ACC112 (cell line): Measurements from ENCODE around the gene COL19A1.

ENCODE experiments used
- H2AFZ ChIP-seq: fragments of 200-600 bp; sonication (generic); one replicate; pipeline ENCODE4 v1.6.0; 2017; ENCODE audit warnings: antibody characterized with exemption, low read length; ENCODE audit not compliant: unreplicated experiment
- H3K27ac ChIP-seq: fragments of 200-600 bp; sonication (generic); 2 replicates; pipeline ENCODE4 v1.5.1; 2014; ENCODE audit warnings: low read depth, mild to moderate bottlenecking, antibody characterized with exemption, low read length, moderate library complexity
- H3K27me3 ChIP-seq: fragments of 200-600 bp; sonication (generic); 2 replicates; pipeline ENCODE4 v1.6.1; 2014; ENCODE audit warnings: mild to moderate bottlenecking, antibody characterized with exemption, low read length, moderate library complexity, mixed read lengths; ENCODE audit not compliant: insufficient read depth
- H3K36me3 ChIP-seq: fragments of 200-600 bp; sonication (generic); 2 replicates; pipeline ENCODE4 v1.6.1; 2016; ENCODE audit warnings: mild to moderate bottlenecking, antibody characterized with exemption, low read length, moderate library complexity, mixed read lengths; ENCODE audit not compliant: insufficient read depth
- H3K4me1 ChIP-seq: fragments of 200-600 bp; sonication (generic); one replicate; pipeline ENCODE4 v1.6.1; 2016; ENCODE audit warnings: low read length, mixed read lengths; ENCODE audit not compliant: insufficient read depth, unreplicated experiment, control insufficient read depth
- H3K4me3 ChIP-seq: fragments of 200-600 bp; sonication (generic); 2 replicates; pipeline ENCODE4 v1.5.1; 2014; ENCODE audit warnings: mild to moderate bottlenecking, low read depth, low read length
- H3K79me2 ChIP-seq: fragments of 200-600 bp; sonication (generic); one replicate; pipeline ENCODE4 v1.6.0; 2016; ENCODE audit warnings: low read length; ENCODE audit not compliant: control insufficient read depth, unreplicated experiment, insufficient read depth

Gene COL19A1

DNA sequence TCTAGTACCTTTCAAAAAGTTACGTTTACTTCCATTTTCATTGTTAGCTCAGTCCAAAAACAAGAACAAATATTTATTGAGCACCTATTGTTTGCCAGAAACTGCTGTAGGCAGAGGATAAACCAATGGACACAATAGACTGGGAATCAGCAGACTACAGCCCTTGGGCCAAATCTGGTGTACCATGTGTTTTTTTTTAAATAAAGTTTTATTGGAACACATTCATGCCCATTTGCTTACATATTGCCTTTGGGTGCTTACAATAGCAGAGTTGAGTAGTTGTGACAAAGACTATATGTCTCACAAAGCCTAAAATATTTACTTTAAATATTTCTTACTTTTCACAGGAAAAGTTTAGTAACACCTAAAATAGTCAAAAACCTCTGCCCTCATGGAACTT is 220.4 kb downstream of the COL19A1 start:
- no peak overlapping the region for H2AFZ ChIP-seq
- no peak overlapping the region for H3K27ac ChIP-seq
- no peaks in the 10 kb centered on the region for H3K36me3 ChIP-seq
- no peak overlapping the region for H3K4me3 ChIP-seq
- H3K4me1 ChIP-seq, result no peaks in the 10 kb centered on the region
- no peaks in the 10 kb centered on the region; the same call in 1 of the 2 replicates for H3K27me3 ChIP-seq
- H3K79me2 ChIP-seq, result no peaks in the 10 kb centered on the region

DNA sequence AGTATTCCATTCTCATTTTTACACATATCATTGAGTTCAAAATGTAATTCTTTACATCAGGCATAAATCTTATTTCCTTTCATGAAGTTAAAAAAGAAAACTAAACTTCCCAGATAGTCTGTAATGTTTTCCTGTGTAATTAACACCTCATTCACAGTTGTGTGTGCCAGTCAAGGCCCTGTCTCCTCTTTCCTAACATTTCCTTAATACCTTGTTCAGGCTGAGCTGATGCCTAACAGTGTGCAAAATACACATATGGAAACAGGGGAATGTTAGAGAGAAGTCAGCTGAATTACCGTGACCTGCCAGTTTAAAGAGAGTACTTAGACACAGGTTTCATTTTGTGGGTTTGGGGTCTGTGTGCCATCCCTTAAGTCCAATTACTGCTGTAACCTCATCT is 227.8 kb downstream of the COL19A1 start:
- Histone ChIP-seq H3K79me2 (no peaks in the 10 kb centered on the region), H3K4me3 (no peak overlapping the region), H3K4me1 (no peaks in the 10 kb centered on the region), H3K36me3 (no peaks in the 10 kb centered on the region), H2AFZ (no peak overlapping the region), H3K27ac (no peak overlapping the region), H3K27me3 (no peaks in the 10 kb centered on the region)

DNA sequence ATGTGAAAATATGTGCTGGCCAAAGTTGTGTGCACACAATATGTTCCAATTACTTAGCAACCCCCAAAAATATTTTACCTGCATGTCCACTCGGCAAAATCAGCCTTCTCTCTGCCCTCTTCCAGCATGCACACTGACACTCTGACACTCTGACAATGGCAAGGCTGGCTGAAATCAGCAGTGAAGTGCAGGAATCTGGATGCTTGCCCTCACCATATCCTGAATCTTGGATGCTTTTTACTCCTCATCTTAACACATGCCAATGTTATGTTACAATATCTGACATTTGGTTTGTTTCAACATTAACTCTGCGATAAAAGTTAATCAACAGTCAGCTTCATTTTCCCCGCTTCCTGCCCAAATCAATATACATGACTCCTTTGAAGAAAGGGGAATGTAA is 233.4 kb downstream of the COL19A1 start:
- Histone ChIP-seq H3K27me3 (no peaks in the 10 kb centered on the region), H3K36me3 (no peaks in the 10 kb centered on the region)

DNA sequence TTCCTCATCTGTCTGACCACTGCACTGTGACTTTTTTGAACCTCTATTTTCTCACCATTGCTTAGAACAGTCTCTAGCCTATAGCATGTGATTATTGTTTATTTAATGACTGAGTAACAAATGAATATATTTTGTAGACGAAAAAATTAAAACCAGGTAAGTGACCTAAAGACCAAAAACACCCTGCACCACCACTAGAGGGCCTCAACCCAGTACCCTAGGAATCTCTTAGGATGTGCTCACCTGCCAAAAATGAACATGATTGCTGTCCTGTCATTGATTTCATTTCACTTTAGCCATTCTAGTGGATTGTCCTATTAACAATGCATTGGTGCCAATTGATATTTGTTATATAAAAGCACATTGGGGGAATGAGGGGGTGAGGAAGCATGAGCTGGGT is 237.4 kb downstream of the COL19A1 start:
- no peak overlapping the region for H3K27ac ChIP-seq
- no peak overlapping the region for H3K4me3 ChIP-seq
- H3K27me3 ChIP-seq, result no peaks in the 10 kb centered on the region
- no peak overlapping the region for H2AFZ ChIP-seq
- H3K4me1 ChIP-seq, result no peaks in the 10 kb centered on the region
- no peaks in the 10 kb centered on the region for H3K79me2 ChIP-seq
- H3K36me3 ChIP-seq, result no peaks in the 10 kb centered on the region

More for the DNA sequence above, 233.4 kb downstream of the COL19A1 start:
- Histone ChIP-seq H3K4me1 (no peaks in the 10 kb centered on the region), H3K27ac (no peak overlapping the region), H3K4me3 (no peak overlapping the region), H3K79me2 (no peaks in the 10 kb centered on the region), H2AFZ (no peak overlapping the region)

DNA sequence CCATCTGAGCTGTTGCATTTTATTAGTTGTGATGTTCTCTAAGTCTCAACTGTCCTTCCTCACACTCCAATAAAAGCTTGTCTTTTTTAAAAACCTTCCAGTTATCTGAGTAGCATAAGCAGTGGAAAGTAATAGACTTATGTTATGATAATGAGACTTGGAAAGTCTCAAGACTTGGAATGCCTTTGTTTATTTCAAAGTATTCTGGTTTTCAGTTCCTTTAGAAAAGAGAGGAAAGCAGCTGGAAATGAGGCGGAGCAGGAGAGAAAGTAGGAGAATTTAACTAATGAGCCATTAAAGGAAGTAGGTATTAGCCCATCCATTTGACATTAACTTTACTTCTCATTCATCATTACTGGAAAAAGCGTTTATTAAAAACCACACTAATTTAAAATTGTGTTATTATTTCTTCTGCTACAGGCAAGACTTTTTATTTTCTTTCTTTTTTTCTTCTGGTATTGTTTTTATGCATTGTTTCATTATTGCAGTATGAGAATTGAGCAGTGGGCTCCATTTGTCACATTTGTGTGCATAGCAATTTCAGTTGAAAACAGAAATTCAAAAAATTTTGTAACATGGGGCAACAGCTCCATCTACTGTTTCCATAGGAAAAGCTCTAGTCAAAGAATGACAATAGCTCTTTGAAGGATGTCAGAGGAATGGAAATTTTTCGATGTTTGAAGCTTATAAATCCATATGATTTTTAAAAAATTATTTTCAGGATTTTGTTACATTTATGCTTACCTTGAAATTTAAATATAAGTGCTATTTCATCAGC is 241.7 kb downstream of the COL19A1 start:
- no peaks in the 10 kb centered on the region for H3K36me3 ChIP-seq
- H2AFZ ChIP-seq, result peak overlapping the region; percentile 33
- no peak overlapping the region for H3K27ac ChIP-seq

DNA sequence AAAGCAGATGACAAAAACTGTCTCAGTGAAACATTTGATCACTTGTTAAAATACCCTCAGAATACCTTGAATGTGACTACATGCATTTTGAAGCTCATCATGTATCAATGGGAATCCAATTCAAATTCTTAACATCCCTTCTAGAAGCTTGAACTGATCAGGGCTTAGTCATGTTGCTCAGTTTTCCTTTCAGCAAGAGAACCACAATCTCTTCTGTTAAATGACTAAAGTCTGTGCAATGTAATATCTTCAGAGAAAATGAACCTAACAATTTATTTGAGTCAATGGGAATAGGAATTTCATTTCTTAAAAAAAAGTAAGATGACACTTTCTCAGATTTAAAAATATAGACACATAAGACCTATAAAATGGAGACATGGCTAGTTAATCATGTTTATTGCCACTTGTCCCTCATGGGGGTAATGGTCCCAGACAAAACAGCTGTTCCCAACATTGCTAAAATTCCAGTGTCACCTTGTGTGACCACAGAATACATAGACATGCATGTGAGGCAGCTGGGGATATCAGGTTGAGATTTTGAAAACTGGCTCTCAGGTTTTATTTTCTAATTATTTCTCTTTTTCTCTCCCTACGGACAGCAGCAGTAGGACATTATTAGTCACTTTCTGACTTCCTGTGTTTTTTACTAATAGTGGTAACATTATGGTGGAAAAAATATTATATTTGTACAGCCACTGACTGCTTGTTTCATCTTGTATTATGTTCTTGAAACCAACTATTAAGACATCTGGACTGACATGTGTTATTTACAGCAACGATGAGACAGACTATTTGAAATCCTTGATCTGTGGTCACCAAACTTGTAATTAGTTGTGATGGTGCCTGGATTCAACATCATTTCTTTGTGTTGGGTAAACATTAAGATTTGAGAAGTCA is 244.0 kb downstream of the COL19A1 start:
- Histone ChIP-seq H3K4me1 (peaks cover 13% of the 10 kb centered on the region), H3K27ac (no peak overlapping the region), H2AFZ (peak overlapping the region; percentile 65)

More for the DNA sequence above, 241.7 kb downstream of the COL19A1 start:
- Histone ChIP-seq H3K79me2 (no peaks in the 10 kb centered on the region), H3K4me3 (no peak overlapping the region), H3K4me1 (peaks cover 13% of the 10 kb centered on the region), H3K27me3 (no peaks in the 10 kb centered on the region)

DNA sequence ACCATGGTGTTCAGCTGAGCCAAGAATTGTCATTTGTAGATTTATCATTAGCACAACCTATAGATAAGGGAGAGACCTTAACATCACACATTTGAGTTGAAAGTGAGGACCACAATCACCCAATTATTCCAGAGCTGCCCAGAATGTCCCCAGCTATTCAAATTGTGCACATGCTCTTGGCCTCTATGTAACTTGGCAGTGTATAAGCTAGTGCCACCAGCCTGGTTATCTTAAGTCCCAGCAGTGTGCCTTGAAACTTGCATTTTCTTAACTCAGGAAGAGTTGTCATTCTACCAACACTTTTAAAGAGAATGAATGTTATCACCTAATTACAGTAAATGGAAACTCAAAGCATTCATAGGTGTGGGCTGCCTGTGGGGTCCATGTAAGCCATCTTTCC is 245.4 kb downstream of the COL19A1 start:
- no peak overlapping the region for H2AFZ ChIP-seq
- H3K36me3 ChIP-seq, result no peaks in the 10 kb centered on the region
- no peak overlapping the region for H3K27ac ChIP-seq
- peaks cover 13% of the 10 kb centered on the region for H3K4me1 ChIP-seq
- H3K27me3 ChIP-seq, result peaks cover 7% of the 10 kb centered on the region; the same call in 1 of the 2 replicates
- H3K79me2 ChIP-seq, result no peaks in the 10 kb centered on the region
- no peak overlapping the region for H3K4me3 ChIP-seq

More for the DNA sequence above, 244.0 kb downstream of the COL19A1 start:
- no peaks in the 10 kb centered on the region for H3K79me2 ChIP-seq
- H3K27me3 ChIP-seq, result no peaks in the 10 kb centered on the region; the same call in 1 of the 2 replicates
- no peak overlapping the region for H3K4me3 ChIP-seq
- H3K36me3 ChIP-seq, result no peaks in the 10 kb centered on the region

DNA sequence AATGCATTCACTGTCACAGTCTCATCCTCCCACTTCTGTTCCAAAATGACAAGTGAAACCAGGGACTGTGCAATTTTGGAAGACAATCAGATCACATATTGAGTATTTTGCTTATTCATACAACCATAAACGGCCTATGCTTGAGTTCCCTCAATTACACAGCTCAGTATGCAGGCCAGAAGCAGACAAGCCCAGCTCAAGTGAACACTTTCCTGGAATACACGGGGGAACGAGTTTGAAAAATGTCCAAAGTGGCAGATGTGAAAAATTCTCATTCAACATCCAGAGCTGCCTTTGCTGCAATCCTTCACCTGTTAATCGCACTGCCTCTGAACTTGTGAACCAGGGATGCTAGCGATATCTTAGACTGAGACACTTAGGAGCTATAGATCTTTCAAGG is 246.4 kb downstream of the COL19A1 start:
- Histone ChIP-seq H2AFZ (no peak overlapping the region), H3K79me2 (no peaks in the 10 kb centered on the region), H3K4me1 (peaks cover 13% of the 10 kb centered on the region), H3K27me3 (peaks cover 14% of the 10 kb centered on the region), H3K4me3 (no peak overlapping the region), H3K36me3 (no peaks in the 10 kb centered on the region), H3K27ac (no peak overlapping the region)

DNA sequence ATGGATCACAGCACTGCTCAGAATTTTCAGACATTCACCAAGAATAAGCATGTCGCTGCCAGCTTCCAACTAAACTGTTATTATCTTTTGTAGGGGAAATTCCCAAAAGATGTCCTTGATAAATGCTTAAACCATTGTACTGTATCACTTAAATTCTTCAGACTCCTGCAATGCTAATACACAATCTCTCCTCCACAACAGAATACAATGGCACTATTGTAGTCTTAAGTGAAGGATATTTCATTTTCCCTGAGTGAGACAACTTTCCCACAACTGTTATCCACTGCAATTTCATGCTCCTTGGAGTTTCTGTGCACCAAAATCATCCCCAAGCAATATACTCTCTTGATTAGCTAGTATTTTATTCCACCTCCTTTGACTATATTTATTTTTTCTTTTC is 246.8 kb downstream of the COL19A1 start:
- H3K4me3 ChIP-seq, result no peak overlapping the region
- peaks cover 17% of the 10 kb centered on the region for H3K27me3 ChIP-seq
- no peaks in the 10 kb centered on the region for H3K79me2 ChIP-seq
- H3K36me3 ChIP-seq, result no peaks in the 10 kb centered on the region
- no peak overlapping the region for H3K27ac ChIP-seq
- H3K4me1 ChIP-seq, result peaks cover 13% of the 10 kb centered on the region
- no peak overlapping the region for H2AFZ ChIP-seq

DNA sequence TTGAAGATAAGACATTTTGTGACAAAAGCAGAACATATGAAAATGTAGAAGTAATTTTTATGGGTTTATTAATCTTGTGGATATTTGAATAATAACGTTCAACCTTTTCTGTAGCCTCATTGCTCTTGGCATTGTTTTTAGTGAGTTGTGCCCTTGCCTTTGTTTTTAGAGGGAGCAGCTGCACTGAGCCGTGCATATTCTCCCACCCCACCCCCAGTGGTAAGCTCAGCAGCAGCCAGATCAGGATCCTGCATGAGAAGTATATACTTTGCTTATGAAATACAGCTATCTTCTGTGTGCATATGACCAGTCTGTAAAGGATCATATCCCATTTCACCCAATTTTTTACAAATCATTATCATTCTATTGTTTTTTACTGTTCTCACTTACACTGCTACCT is 252.3 kb downstream of the COL19A1 start:
- no peaks in the 10 kb centered on the region for H3K36me3 ChIP-seq
- no peaks in the 10 kb centered on the region for H3K79me2 ChIP-seq
- H3K4me1 ChIP-seq, result no peaks in the 10 kb centered on the region
- H2AFZ ChIP-seq, result no peak overlapping the region
- no peak overlapping the region for H3K27ac ChIP-seq
- H3K4me3 ChIP-seq, result no peak overlapping the region
- peaks cover 25% of the 10 kb centered on the region for H3K27me3 ChIP-seq
